HEK293T (cell line): Measurements from ENCODE around the gene HOXA9.
A peak's percentile ranks its signal among the peaks of the same experiment; 100 is the strongest.

ENCODE experiments used
- CTCF ChIA-PET: fragments of 350-600 bp; formaldehyde crosslinking; extraction: SDS; loops from one replicate; lab custom pipeline; 2021; ENCODE audit warnings: antibody characterized with exemption, inconsistent platforms; lab: Yijun Ruan, JAX
- POLR2A ChIA-PET: fragments of 350-600 bp; formaldehyde crosslinking; extraction: SDS; loops from one replicate; lab custom pipeline; 2020; ENCODE audit warnings: antibody characterized with exemption, inconsistent platforms; lab: Yijun Ruan, JAX
- DNase-seq: peaks from one replicate; pipeline ENCODE4 v3.0.0; 2012; ENCODE audit warnings: mixed read lengths; ENCODE audit errors: extremely low spot score
- ARNT ChIP-seq: fragments of 450-650 bp; IDR thresholded peaks from 2 replicates; pipeline ENCODE4 v1.6.1; 2017; ENCODE audit warnings: mild to moderate bottlenecking
- BHLHE40 ChIP-seq: fragments of 450-650 bp; IDR thresholded peaks from 2 replicates; pipeline ENCODE4 v1.6.1; 2016; ENCODE audit warnings: mild to moderate bottlenecking, moderate library complexity, borderline replicate concordance
- CTBP1 ChIP-seq: fragments of 450-650 bp; IDR thresholded peaks from 2 replicates; pipeline ENCODE4 v1.6.1; 2016; ENCODE audit warnings: borderline replicate concordance
- ELF4 ChIP-seq: fragments of 450-650 bp; IDR thresholded peaks from 2 replicates; pipeline ENCODE4 v1.6.1; 2017; ENCODE audit warnings: antibody characterized with exemption
- FOXA1 ChIP-seq: fragments of 450-650 bp; IDR thresholded peaks from 2 replicates; pipeline ENCODE4 v1.6.1; 2016; ENCODE audit warnings: mild to moderate bottlenecking
- FOXK2 ChIP-seq: fragments of 450-650 bp; IDR thresholded peaks from 2 replicates; pipeline ENCODE4 v1.6.1; 2016; ENCODE audit warnings: mild to moderate bottlenecking
- FOXM1 ChIP-seq: fragments of 450-650 bp; IDR thresholded peaks from 2 replicates; pipeline ENCODE4 v1.6.1; 2017; ENCODE audit warnings: mild to moderate bottlenecking, borderline replicate concordance
- HDGF ChIP-seq: fragments of 450-650 bp; IDR thresholded peaks from 2 replicates; pipeline ENCODE4 v1.6.1; 2017; ENCODE audit warnings: antibody characterized with exemption, borderline replicate concordance
- L3MBTL2 ChIP-seq: fragments of 450-650 bp; conservative IDR thresholded peaks from 2 replicates; pipeline ENCODE4 v1.6.1; 2016; ENCODE audit warnings: mild to moderate bottlenecking
- LEF1 ChIP-seq: fragments of 450-650 bp; IDR thresholded peaks from 2 replicates; pipeline ENCODE4 v1.6.1; 2017; ENCODE audit warnings: mild to moderate bottlenecking, borderline replicate concordance
- NFRKB ChIP-seq: fragments of 450-650 bp; IDR thresholded peaks from 2 replicates; pipeline ENCODE4 v1.6.1; 2016; ENCODE audit warnings: mild to moderate bottlenecking, moderate library complexity
- PKNOX1 ChIP-seq: fragments of 450-650 bp; IDR thresholded peaks from 2 replicates; pipeline ENCODE4 v1.6.1; 2016
- SP1 ChIP-seq: fragments of 450-650 bp; IDR thresholded peaks from 2 replicates; pipeline ENCODE4 v1.6.1; 2017
- SUZ12 ChIP-seq: fragments of 450-650 bp; IDR thresholded peaks from 2 replicates; pipeline ENCODE4 v1.6.1; 2016; ENCODE audit warnings: mild to moderate bottlenecking
- TARDBP ChIP-seq: fragments of 450-650 bp; IDR thresholded peaks from 2 replicates; pipeline ENCODE4 v1.6.1; 2016
- ZNF384 ChIP-seq: fragments of 450-650 bp; IDR thresholded peaks from 2 replicates; pipeline ENCODE4 v1.6.1; 2016

The HOXA9 gene

GRCh38 chr7:27198871-27199801, 33.8 kb upstream of the HOXA9 start:
- POLR2A ChIA-PET, result interaction anchor here (0.5 to 4.8 kb wide), 13 partner anchors 8 to 1001 kb away, joined by 3 to 48 read pairs (median 4); partner anchors contain the start of genes EVX1 and HOXA11
- DNase-seq, result no peak
- CTCF ChIA-PET, result interaction anchor here (0.8 to 2.0 kb wide), 6 partner anchors 9 to 576 kb away, joined by 3 to 7 read pairs (median 4); partner anchors contain the start of gene HOXA11
- TF ChIP-seq PKNOX1 (no peak), NFRKB (no peak), BHLHE40 (no peak), ELF4 (no peak), SP1 (no peak), ZNF384 (no peak), FOXM1 (no peak), SUZ12 (no peak), FOXK2 (no peak)

GRCh38 chr7:27198138-27198841, 33.0 kb upstream of the HOXA9 start:
- CTCF ChIA-PET, result interaction anchor here (1.1 to 2.0 kb wide), 2 partner anchors 9 to 577 kb away, joined by 5 to 7 read pairs; no protein-coding TSS in a partner anchor
- POLR2A ChIA-PET, result interaction anchor here (0.9 to 4.8 kb wide), 8 partner anchors 7 to 722 kb away, joined by 3 to 48 read pairs (median 4); partner anchors contain the start of genes EVX1 and HOXA11
- TF ChIP-seq ELF4 (no peak), NFRKB (no peak), BHLHE40 (no peak), L3MBTL2 (no peak), FOXK2 (no peak), PKNOX1 (no peak), CTBP1 (no peak), ARNT (no peak), SUZ12 (no peak), SP1 (no peak), TARDBP (no peak), LEF1 (no peak)
- no peak for DNase-seq

GRCh38 chr7:27197137-27198042, 32.1 kb upstream of the HOXA9 start:
- no peak for TF ChIP-seq SP1
- no peak for TF ChIP-seq CTBP1
- no peak for TF ChIP-seq NFRKB
- POLR2A ChIA-PET, result interaction anchor here (1.0 to 4.8 kb wide), 3 partner anchors 10 to 723 kb away, joined by 3 to 48 read pairs (median 4); partner anchors contain the start of gene HOXA11
- CTCF ChIA-PET, result interaction anchor here (2.0 kb wide), 1 partner anchor 577 kb away, joined by 7 read pairs; no protein-coding TSS in a partner anchor
- no peak for DNase-seq

GRCh38 chr7:27196287-27196767, 31.0 kb upstream of the HOXA9 start:
- DNase-seq, result no peak
- CTCF ChIA-PET, result interaction anchor here (0.6 to 2.1 kb wide), 18 partner anchors 9 to 881 kb away, joined by 3 to 11 read pairs (median 4); partner anchors contain the start of genes EVX1 and HOXA11
- TF ChIP-seq HDGF, result no peak
- TF ChIP-seq ZNF384, result peak; percentile 52; the same call in 1 of the 2 replicates
- no peak for TF ChIP-seq ARNT
- no peak for TF ChIP-seq TARDBP
- peak; percentile 74 for TF ChIP-seq PKNOX1
- POLR2A ChIA-PET, result interaction anchor here (1.2 to 1.3 kb wide), 2 partner anchors 9 to 10 kb away, joined by 3 to 5 read pairs; no protein-coding TSS in a partner anchor

- POLR2A ChIA-PET, result interaction anchor here (1.2 kb wide), 1 partner anchor 9 kb away, joined by 3 read pairs; no protein-coding TSS in a partner anchor
- TF ChIP-seq SP1 (no peak), BHLHE40 (no peak), FOXK2 (no peak), ELF4 (no peak), LEF1 (no peak), CTBP1 (no peak), FOXM1 (no peak), FOXA1 (no peak), NFRKB (no peak)
- no peak for DNase-seq
- CTCF ChIA-PET, result interaction anchor here (0.7 to 2.1 kb wide), 4 partner anchors 18 to 580 kb away, joined by 3 to 11 read pairs (median 6); no protein-coding TSS in a partner anchor
These were observed 29.5 kb upstream of the HOXA9 start for GRCh38 chr7:27194686-27195379.
